GM19372 (cell line): ENCODE measurements around the gene BRSK2.
"Not testable (repeated sequence)": the region's sequence is repeated elsewhere in the genome, so short reads cannot be mapped to it uniquely, and the experiment has no call there.

Experiments used
- ATAC-seq: cut with Tn5 transposase; IDR thresholded peaks from one replicate; pipeline ENCODE4 v1.9.1; 2021; ENCODE audit warnings: mild to moderate bottlenecking, low read depth, moderate library complexity; ENCODE audit not compliant: unreplicated experiment

BRSK2 gene

DNA sequence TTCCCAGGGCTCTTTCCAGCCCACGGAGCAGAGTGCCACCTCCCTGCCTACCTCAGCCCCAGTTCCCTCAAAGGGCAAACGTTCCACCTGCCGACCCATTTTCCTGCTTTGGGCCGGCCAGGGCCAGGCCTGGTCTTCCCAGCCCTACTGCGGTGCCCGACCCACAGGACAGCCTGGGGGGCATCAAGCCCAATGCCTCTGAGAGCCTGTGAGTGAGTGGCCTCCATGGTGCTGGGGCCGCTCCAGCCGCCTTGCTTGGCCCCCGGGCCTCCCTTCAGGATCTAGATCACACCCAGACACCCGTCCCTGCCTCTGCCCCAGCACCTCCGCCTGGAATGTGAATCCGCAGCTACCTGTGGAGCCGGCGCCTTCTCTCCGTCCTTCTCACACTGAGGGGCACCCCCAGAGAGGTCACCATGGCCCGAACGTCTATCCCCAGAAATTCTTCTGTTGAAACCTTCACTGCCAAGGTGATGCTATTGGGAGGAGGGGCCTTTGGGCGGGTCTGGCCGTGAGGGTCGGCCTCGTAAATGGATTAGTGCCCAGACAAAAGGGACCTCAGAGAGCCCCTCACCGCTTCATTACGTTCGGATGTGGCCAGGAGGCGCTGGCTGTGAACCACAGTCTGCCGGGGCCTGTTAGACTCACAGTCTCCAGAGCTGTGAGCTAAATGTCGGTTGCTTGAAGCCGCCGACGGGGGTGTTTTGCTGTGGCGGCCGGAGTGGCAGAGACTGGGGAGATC lies 36.2 kb upstream of the BRSK2 start:
- no peak for ATAC-seq

DNA sequence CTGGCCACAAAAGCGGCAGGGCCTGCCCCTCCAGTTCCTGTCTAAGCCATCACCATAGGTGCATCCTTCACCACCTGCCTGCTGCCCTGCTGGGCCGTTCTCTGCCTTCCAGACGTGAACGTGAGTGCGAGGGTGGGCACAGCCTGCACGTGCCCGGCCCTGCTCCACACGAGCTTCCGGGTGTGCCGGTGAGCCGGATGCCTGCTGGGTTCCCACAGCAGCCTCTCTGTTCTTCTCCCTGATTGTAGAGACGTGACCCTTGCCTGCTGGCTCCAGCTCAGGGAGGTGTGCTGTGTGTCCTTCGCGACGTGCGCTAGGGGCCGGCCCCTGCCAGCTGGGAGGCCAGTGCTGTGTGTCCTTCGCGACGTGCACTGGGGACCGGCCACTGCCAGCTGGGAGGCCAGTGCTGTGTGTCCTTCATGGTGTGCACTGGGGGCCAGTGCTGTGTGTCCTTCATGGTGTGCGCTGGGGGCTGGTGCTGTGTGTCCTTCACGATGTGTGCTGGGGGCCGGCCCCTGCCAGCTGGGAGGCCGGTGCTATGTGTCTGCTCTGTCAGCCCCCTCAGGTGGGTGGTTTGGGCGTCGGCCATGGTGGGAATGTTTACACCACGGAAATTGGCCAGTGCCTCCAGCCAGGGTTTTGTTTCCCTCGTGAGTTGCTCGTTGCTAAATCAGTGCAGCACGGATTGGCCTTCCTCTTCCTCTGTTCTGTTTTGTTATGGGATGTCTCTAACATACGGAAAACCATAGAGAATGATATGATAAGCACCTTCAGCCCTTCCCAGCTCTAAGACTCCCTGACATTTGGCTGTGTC lies 35.4 kb upstream of the BRSK2 start:
- ATAC-seq: no peak

DNA sequence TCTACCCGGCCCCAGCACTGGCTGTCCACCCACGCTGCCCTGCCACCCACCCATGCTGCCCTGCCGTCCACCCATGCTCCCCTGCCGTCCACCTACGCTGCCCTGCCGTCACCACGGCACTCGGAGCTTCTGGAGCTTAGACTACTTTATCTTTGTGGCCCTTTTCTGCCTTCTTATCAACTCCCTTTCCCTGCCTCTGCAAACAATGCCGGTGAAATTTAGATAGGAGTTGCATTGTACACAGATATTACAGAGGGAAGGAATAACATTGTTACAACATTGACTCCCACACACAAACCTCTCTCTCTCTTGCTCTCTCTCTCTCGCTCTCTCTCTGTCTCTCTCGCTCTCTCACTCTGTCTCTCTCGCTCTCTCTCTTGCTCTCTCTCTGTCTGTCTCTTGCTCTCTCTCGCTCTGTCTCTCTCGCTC lies 33.7 kb upstream of the BRSK2 start:
- ATAC-seq: no peak

DNA sequence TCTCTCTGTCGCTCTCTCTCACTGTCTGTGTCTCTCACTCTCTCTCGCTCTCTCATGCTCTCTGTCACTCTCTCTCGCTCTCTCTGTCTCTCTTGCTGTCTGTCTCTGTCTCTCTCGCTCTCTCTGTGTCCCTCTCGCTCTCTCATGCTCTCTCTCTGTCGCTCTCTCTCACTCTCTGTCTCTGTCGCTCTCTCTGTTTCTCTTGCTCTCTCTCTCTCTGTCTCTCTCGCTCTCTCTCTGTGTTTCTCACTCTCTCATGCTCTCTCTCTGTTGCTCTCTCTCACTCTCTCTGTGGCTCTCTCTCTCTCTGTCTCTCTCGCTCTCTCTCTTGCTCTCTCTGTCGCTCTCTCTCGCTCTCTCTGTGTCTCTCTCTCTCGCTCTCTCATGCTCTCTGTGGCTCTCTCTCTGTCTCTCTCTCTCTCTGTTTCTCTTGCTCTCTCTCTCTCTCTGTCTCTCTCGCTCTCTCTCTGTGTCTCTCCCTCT lies 33.2 kb upstream of the BRSK2 start:
- ATAC-seq: no peak

DNA sequence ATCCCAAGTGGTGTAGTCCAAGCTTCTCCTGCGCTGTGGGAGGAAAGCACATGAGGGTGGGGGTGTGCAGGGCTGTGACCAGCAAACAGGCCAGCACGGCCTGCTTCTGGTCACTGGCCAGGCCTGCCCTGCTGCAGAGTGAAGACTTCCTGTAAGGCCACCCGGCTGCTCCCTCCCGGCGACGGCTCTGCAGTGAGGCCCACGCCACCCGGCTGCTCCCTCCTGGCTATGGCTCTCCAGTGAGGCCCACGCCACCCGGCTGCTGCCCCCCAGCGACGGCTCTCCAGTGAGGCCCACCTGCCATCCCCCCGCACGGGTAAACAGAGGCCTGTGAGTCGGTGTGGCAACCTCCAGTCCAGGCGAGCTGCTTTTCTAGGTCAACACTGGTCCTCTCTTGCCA lies 31.4 kb upstream of the BRSK2 start:
- no peak for ATAC-seq

DNA sequence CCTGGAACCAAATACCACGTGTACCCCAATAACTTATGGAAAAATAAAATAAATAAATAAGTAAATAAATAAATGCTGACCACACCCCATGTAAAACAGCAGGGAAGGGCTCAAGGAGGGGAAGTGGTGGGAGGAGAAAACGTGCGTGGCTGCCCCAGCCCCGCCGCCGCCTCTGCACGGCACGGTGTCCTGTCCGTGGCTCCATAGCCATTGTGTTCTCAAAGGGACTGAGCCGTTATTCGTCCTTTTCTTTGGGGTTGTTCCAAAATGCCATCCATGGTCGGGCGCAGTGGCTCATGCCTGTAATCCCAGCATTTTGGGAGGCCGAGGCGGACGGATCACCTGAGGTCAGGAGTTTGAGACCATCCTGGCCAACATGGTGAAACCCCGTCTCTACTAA lies 30.8 kb upstream of the BRSK2 start:
- ATAC-seq: not testable (repeated sequence)

DNA sequence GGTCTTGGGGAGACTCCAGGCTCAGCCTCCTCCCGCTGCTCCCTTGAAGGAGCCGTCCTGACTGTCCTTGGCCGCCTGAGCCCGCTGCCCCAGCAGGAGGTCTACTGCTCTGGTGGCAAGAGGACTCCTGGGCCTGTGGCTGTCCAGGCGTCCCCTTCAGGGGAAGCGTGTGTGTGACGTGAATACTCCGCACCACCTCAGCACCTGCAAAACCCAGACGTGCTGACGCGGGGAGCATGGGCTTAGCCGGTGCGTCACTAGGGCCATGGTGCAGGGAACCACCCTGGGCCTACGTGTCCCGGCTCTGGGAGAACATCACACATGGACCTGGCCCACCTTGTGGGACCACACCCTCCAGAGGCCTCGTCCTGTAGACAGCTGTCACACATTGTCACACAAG lies 30.2 kb upstream of the BRSK2 start:
- no peak for ATAC-seq

DNA sequence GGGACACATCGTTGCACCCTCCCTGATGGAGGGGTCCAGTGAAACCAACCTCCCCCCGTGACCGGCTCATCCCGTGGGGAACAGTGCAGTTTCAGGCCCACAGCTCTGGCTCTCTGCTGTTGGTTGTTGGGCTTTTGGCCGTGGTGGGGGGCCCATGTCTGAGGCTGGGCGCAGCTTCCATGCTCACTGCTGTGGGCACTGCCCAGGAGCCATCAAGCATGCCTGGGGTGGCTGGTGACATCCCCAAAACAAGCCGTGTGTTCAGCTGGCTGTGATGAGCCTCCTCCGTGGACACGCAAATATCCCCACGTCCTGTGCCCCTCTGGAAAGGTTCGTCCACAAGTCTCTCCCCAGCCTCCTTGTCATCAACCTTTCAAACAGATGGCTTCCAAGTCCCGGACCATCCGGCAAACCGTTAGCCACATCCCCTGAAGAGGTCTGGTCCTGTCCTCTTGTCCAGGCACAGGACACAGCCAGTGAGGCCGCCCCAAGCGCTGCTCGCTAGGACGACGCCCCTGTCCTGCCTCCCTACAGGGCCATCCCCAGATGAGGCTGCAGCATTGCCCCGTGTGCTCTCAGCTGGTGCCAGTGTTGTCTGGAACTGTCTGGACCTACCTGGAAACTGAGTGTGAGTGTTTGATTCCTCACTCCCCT lies 29.4 kb upstream of the BRSK2 start:
- no peak for ATAC-seq

DNA sequence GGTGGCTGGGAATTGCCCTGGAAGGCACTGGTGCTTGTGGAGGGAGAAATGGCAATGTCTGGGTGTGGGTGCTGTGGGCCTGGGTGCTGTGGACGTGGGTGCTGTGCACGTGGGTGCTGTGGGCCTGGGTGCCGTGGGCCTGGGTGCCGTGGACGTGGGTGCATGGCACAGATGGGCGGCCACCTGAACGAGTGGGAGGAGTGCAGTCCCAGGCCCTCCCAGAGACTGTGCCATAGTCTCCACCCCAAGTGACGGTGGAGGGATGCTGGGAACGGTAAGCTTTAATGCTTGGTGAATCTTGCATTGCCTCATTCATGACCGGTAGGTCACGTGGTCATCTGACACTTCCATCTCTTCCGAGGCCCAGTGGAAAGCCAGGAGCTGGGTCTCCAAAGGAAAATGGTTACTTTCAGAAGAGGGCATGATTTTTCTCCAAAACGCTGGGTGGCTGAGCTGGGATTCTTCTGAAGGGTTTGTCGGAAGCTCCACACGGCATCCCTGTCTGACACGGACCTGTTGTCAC lies 28.8 kb upstream of the BRSK2 start:
- no peak for ATAC-seq

DNA sequence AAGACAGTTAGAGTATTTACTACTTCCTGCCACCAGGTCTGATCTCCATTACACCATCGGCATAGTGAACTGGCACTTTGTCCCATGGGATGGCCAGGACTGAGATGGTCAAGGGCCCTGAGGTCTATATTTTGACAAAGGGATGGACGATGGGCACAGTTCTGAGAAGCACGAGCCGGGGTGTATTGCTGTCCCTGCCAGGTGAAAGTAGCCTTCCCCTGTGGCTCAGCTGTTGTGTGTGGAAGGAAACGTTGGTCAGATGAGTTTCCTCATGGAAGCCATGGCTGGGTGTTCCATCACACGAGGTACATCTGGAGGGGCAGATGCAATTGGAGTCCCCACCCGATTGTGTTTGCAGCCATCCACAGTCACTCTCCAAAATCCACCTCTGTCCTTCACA lies 27.9 kb upstream of the BRSK2 start:
- ATAC-seq: no peak

DNA sequence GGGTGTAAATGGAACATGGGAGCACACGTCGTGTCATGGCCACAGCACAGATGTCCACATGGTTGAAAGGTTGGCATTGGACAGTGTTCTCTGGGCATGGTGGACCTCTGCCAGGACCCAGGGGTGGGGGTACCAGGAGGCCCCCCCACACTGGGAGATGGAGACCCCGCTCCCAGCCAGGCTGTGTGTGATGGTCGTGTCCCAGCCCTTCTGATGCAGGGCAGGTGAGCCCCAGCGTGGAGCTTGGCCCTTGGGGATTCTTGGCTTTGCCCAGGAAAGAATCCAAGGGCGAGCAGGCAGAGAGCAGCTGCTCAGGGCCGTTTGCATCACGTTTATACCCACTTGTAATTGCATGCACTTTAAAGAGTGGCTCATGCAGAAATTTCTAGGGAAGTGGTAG lies 22.0 kb upstream of the BRSK2 start:
- ATAC-seq: no peak

DNA sequence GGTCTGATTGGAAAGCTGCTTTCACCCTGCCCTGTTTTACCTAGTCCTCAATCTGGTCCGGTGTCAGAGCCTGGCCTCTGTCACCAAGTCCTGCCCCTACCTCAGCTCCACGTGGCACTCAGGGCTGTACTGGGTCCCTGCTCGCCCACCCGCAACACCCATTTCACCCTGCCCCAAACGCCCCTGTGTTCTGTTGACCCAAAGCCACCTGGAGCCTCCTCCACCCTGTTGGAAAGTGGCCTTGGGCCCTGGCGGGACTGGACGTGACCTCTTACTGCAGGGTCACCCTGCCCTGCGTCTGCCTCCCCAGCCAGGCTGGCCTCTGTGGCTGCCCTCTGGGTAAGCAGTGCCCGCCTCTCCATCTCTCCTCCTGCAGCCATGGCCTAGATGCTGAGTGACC lies 21.5 kb upstream of the BRSK2 start:
- no peak for ATAC-seq

DNA sequence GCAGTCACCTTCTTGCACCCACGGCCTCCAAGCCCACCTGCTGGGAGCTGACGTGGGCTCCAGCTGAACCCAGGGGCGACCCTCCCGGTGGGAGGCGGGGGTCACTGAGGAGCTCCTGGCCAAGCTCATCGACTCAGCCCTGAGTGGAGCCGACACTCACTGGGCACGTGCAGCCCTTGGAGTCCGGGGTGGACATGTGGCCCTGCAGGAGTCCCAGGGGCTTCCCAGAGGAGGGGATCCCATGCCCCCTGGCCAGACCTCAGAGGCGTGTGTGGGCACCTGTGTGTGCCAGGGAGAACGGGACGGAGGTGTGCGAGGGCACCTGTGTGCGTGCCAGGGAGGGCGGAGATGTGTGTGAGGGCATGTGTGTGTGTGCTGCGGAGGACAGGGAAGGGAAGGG lies 20.8 kb upstream of the BRSK2 start:
- no peak for ATAC-seq

DNA sequence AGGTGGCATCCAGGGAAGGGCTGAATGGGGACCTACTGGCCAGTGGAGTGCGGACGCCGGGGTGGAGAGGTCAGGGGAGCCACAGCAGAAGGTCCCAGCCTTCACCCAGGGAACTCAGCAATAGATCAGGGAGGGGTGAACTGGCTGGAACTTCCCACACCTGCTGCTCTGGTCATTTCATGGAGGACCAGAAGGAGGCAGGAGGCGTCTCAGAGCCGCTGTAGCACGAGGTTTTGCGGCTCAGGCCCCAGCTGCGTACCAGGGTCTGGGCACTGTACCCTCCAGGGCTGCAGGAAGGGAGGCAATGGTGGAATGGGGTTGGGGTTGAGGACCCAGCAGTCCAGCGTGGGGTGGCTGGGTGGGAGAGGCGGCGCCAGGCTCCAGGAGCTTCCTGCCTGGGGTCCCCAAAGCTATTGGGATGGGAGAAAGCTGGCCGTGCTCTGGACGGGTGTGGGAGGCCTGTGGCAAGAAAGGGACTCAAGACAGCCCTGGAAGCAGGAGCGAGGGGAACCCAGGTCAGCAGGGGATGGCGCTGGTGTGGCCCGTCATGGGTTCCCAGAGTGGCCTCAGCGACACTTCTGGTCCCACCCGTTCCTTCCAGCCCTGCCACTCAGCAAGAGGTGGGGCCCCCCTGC lies 20.2 kb upstream of the BRSK2 start:
- no peak for ATAC-seq

DNA sequence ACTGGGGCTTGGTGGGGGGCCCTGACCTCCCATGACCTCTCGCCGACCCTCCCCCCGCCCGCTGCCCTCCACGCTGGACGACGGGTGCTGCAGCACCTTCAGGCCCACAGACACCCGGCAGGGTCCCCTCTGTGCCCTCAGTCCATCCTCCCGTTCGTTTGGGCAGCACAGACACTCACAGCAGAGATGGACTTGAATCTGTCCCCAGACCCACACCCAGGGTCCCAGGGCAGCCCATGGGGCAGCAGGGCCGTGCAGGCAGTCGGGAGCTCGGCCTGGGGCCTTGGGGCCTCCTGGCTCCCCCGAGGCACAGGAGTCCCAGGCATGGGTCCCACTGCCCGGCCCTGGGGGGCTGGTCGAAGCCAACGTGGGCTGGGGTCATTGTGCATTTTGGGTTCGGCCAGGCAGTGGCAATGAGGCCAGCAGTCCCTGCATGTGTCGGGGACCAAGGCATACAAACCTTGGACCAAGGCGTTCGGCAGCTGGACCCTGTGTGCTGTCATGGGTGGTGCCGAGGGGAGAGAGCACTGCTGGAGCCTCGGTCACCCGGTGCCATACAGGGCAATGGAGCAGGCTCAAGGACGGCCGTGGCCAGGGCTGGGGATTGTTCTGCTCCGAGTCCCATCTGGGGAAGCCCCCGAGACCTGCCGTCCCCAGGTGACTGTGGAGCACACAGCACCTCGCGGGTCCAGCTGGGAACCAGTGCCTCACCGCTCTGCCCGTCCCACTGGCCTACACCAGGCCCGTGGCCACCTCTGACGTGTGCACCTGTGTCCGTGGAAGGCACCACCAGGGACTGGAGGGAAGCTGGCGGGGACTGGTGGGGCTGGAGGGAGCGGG lies 19.3 kb upstream of the BRSK2 start:
- no peak for ATAC-seq

DNA sequence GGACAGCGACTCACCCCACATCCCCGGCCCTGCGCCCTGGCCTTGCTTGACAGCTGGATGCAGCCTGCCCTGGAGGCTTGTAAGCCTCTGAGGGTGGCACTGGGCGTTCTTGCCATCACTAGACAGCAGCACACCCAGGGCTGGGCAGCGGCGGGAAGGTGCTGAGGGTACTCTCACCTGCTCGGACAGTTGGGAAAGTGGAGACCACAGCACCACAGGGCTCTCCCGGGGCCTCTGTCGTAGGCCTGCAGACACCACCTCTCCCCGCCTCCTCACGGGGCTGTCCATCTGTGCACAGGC lies 18.8 kb upstream of the BRSK2 start:
- ATAC-seq: no peak

DNA sequence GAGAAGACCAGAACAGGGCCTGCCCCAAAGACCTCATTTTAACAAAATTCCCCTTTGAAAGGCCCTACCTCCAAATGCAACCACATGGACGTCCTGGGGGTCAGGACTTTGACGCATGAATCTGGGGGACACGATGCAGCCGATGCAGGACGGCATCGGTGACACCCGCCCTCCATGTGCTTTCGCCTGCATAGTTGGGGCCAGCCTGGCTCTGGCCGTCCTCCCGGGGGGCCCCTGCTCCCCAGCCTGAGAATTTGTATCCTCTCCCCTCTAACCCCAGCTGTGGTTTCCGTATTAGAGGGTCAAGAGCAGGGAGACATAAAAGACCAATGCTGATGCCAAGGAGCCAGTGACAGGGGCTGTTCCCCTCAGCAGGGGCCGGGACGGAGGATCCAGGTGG lies 18.4 kb upstream of the BRSK2 start:
- no peak for ATAC-seq

DNA sequence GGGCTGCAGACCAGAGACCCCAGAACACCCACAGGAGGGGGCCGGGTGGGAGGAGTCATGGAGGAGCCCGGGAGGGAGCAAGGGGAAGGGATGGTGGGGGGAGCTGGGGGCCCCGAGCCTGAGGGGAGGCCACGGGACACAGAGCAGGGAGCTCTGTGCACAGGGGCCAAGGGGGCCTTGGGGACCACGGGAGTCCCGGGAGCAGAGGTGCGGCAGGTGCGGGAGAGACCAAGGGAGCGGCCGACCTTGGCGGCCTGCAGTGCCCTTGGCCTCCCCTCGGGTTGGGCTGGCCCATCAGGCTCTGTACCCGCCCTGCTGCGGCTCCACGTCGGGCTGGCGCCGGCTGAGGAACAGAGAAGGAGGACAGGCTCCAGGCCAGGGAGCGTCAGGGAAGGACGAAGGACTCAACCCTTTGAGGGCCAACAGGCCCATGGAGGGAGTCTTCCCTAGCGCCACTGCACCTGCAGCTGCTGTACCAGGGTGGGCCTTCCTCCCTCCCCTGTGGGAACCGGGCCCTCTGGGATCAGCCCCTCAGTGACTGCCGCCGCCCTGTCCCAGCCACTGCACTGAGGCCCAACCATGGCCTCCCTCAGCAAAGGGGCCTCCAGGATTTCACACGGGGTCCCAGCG lies 17.8 kb upstream of the BRSK2 start:
- no peak for ATAC-seq

DNA sequence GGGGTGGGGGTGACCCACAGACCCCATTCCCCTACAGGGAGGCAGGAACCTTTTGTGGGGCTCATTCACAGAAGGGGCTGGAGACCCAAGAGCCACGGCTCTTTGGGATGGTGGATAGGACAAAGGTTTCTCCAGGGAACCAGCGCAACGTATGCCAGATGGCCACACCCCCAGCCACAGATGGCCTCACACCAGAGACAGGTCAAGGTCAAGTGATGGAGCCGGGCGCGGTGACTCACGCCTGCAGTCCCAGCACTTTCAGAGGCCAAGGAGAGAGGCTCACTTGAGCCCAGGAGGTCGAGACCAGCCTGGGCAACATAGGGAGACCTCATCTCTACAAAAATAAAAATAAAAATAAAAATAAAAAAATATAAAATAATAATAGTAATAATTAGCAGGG lies 17.1 kb upstream of the BRSK2 start:
- ATAC-seq: no peak
